Dermis blood vessel endothelial cell (primary cell): Measurements from ENCODE around the gene IL9. TPM values are rescaled to one million over a fixed set of nuclear protein-coding genes. Genes with fewer than 3 reads are reported as not detected.

Experiments
- DNase-seq: peaks from one replicate; pipeline ENCODE4 v3.0.0; 2010
- total RNA-seq: library from RNA; depleted of rRNA; stranded (reverse); fragments of >200 nt; gene quantifications from 2 replicates; pipeline ENCODE4 v1.2.3, GENCODE V29; 2014

Gene IL9
- total RNA-seq, 1 donor from 2014 or later: not detected

DNA sequence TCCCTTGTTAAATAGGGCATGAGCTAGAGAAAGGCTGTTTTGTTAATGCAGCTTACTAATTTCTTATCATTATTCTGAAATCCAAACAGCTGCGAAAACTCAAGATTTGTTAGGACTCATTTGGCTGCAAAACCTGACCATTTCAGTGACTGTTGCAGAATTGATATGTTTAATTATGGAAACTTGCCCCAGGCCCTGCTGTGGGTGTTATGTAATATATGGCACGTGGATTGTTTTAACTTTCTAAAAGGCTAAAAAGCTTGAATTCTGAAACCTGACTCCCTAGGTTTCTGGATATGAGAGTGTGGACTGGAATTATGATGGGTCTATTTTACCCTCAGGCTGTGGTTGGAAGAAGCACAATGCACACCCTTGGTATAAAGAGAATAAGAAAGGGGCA, 4.4 kb downstream of the IL9 start:
- DNase-seq: no peak

DNA sequence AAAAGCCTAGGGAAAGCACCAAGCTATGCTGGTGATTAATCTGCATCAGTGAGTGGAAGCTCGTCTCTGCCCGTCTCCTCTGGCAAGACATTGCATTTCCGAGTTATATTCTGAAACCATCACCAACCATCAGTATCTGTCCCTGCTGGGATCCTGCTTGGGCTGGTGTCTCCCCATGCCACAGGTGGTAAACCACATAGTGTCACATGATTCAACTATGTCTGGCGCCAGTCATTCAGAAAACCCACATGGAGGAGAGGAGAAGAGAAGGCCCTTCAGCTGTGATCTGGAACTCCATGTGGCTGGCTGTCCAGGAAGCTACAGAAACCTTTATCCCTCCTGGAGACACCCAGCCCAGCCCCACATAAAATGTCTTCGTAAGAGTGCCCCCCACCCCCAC, 4.8 kb downstream of the IL9 start:
- DNase-seq: no peak

DNA sequence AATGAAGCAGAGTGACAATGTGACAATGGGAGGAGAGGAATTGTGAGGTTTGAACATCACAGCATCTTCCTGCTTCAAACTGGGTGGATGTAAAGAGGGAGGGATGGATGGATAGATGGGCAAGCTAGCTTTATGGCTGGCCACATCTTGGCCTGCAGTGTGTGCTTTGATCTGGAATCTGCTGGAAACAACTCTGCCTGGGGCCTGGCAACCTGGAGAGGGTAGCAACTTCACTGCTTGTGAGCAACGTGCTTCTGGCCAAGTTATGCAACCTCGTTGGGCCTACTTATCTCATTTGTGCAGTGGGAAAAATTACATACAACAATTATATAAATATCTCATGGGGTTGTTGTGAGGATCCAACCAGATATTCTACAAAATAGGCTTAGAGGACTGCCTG, 5.3 kb downstream of the IL9 start:
- no peak for DNase-seq

DNA sequence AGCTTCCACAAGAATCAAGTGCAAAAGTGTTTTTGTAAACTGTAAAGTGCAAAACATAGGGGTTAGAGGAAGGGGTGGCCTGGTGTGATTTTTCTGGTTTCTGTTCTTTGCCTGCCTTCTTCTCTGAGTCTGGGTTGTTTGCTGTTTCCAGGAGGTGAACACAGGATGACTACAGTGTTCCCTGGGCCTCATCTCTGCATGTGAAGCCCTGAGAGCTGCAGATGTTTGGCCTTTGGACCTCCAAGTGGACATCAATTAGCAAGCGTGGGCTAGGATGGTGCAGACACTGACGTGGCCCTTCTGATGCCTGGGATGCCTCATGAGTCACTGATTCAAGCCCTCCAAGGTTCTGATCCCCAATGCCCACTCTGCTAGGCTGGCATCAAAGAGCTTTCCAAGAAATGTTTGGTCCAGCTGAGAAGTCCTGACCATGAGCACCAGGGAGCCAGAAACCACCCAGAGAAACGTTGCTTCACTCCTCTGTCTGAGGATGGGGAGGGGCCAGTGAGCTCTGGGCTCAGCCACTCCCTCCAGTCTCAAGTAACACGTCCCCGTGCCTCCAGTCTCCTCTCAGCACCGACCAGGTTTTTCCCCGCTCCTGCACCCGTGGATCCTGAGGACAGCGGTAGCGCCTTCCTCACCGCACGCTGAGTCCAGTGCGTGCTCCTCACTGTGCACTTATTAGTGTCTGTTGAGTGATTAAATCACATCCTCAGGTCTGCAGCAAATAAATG, 7.6 kb downstream of the IL9 start:
- no peak for DNase-seq

DNA sequence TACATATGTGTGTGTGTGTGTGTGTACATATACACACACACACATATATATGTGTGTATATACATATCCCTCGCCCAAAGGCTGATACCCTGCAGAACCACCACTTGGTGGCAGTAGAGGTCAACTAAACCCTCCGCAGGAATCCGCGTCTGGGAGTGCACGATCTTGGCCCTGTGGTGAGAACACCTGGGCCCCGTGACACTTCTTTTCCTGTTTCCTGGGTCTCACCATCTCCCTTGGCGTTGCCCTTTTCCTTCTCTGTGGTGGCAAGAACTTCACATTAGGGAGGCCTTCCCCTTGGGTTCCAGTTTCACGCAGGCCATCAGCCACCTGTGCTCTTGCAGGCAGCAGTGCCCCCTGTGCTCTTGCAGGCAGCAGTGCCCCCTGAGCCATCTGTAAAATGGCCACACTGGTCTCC, 8.2 kb downstream of the IL9 start:
- DNase-seq: peak; percentile 80

DNA sequence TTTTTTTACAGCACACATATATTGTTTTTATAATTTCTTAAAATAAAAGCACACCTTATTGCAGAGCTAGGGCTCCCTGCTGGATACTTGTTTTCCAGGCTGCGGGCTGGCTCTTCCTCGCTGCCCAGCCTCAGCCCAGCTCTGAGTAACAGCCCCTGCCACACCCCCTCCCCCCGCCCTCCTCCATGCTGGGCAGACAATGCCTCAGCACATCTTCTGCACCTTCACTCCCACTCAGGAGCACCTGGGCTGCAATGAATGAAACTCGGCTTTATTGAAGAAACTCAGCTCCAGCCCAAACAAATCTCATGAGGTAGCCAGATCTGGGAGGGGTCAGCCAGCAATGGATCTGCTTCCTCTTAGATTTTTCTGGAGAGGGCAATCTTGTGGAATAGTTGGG, 9.5 kb downstream of the IL9 start:
- DNase-seq: no peak

DNA sequence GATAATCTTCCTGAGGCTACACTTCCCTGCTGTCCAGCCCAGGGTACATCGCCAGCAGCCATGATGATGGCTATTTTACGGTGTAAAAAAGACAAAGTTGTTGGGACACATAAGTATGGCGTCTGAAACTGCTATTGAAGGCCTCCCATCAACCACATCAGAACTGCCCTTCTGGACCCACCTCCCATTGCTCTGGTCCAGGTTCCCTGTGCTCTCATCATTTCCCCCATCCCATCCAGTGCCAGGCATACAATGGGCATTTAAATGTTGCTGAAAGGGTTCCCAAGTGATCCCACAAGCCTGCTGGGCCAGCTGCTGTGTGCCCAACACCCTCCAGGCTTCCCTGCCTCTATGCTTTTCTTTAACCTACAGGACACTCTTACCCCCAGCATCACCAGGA, 10.6 kb downstream of the IL9 start:
- no peak for DNase-seq

DNA sequence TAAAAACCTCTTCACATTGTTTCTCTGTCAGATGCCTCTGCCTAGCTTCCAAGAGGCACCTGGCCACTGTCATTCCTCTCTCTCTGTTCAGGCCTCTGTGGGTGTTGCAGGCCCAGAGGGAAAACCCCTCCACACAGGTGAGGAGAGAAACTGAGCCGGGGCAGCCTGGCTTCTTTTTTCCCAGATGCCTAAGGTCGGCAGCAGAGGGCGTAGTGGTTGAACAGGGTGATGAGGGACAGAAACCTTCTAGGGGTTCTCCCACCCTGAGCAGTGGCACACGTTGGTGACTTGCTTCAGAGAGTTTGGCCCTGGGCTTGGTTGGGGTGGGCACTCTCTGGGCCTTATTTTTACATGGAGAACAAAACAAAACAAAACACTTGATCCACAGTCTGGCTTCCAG, 12.2 kb downstream of the IL9 start:
- no peak for DNase-seq

DNA sequence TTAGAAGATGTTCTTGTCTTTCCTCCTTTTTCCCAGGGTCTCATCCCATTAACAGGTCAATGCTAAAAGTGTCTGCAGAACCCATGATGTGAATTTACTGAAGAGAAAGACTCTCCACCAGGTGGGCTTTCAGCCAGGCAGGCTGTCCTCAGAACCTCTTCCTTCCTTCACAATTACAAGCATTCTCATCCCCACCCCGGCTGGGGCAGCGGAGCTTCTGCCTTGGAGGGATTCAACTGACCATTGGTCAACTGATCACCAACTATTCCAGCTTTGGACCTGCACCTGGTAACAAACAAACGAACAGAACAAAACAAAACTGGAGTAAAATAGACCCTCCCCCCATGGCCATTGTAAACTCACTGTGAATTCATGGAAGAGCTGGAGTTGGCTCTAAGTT, 12.6 kb downstream of the IL9 start:
- DNase-seq: no peak

DNA sequence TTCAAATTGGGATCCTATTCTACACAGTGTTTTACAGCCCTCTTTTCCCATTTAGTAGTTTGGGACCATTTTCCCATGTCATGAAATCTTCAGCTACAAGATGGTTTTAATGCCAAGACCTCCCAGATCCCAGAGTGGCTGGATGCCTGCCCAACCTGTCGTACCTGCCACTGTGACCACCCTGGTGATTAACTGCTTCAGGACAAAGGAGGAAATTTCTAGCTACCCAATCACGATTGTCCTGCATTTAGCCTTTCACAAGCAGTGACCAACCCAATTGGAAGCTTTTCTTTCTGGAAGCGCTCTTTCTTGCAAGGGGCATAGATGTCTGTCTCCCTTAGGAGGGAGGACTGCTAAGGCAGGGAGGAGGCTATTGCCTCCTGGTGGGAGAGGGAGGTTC, 13.8 kb downstream of the IL9 start:
- no peak for DNase-seq

DNA sequence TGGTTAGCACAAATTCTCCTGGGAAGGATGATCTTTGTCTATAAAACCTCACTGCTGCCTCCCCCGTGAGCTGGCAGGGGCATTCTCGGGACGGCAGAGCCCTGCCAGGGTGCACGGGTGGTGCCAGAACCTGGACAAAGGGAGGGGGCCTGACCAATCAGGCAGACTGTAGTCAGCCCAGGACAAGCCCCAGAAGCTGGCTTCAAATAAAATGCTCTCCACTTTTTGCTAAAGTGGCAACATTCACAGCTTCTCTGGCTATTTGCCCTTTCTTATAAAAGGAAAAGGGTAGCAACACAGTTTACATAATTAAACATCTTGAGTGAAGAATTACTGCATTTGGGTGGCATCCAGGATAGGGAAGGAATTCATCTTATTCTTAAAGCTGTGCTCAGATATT, 14.4 kb downstream of the IL9 start:
- DNase-seq: no peak

DNA sequence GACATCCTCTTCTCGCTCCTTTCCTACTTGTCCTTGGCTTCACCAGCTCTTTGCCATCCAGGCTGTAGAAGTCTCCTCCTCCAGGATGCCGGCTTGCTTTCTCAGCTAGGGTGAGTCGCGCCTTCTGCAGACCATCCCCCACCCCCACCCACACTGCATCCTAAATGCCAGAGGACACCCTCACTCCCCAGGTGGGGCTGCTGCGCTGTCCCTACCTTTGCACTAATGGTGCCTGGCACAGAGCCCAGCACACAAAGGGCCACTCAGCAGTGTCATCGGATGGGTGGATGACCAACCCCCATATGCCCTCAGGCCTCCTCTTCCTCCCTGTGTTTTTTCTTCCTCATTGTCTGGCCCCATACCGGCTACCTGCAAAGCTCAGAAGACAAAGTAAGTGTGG, 14.8 kb downstream of the IL9 start:
- no peak for DNase-seq

DNA sequence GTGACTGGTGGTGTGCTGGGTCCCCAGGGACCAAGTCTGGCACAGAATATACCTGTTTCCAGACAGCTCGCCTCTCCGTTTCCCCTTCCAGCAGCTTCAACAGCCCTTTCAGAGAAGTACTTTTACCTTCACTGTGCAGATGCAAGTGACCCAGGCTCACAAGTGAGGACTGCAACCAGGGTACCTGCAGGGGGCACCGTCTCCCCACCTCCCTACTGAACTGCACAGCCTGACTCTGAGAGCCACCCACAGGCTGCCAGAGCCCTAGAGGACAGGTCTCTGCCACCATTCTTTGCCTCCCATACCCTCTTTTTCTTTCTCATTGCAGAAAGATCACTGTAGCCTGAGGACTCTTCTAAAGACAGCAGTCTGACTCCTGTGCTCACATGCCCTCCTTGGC, 15.4 kb downstream of the IL9 start:
- DNase-seq: peak; percentile 20

DNA sequence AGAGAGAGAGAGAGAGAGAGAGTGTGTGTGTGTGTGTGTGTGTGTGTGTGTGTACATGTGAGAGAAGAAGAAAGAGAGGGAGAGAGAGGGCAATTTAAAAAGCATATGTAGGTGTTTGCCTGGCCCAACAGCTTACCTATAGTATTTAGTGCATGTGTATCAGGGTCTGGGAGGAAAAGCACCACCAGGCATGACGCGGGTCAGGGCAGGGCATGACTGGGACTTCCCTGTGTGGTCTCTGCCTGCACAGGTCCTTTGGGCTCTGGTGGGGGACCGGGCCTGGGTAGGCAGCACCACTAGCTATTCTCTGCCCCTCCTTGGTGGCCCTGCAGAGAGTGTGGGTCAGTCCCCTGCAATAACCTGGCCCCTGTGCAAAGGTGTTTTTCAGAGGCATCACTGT, 16.1 kb downstream of the IL9 start:
- DNase-seq: no peak

DNA sequence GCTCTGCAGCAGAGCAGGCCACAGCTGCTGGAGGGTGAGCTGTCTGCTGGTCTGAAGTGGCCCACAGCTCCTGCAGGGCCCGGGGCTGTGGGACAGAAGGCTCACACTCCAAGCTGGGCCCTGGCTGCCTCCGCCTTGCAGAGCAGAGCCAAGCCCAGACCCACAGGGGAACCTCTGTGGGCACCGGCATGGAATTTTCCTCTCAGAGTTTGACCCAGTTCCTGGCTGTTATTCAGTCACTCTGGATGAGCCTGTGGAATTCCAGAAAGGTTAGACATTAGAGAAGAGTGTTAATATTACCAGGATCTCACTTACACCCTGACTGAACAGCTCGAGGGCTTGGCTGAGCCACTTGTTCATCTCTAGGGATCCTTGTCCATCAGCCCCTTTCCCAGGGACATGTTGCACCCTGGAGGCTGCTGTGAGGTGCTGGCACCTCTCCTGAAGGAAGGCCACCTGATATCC, 17.5 kb downstream of the IL9 start:
- no peak for DNase-seq

DNA sequence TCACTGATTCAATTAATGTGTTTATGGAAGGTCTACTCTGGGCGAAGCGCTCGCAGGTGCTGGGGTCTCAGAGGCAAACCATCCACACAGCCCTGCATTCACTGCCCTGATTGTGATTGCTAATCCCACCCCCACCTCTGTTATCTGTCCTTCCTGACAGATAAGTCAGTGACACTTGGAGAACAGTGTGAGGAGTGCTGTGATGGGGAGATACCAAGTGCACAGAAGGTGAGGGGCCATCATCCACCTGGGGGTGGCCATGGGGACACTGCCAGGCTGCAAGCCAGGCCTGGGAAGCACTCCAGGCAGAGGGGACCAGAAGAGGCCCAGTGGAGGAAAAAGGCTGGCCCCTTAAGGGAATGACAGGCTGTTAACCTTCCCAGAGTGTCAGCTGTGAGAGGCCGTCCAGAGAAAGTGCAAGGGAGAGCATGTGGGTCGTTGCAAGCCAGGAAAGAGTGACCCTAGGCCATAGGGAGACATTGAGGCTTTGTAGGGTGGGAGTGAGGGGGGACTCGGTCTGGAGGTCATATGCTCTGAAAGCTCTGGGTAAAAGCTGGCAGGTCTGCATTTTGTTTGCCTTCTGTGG, 18.0 kb downstream of the IL9 start:
- no peak for DNase-seq

DNA sequence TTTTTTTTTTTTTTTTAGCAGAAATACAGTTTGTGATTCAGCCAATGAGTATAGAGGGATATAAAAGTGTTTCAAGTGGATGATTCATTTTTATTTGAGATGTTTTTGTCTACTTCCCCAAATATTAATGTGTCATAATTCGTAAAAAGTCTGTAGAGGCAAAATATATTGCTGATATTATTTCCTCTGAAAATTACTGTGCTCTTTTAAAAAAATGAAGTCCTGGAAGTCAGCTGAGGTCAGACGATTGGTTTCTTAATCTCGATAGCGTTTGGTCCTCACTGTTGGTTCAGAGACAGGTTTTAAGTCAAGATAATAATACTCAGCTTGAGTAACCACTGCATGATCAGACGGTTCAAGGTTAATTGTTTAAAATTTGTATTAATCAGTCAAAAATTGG, 19.5 kb downstream of the IL9 start:
- no peak for DNase-seq

DNA sequence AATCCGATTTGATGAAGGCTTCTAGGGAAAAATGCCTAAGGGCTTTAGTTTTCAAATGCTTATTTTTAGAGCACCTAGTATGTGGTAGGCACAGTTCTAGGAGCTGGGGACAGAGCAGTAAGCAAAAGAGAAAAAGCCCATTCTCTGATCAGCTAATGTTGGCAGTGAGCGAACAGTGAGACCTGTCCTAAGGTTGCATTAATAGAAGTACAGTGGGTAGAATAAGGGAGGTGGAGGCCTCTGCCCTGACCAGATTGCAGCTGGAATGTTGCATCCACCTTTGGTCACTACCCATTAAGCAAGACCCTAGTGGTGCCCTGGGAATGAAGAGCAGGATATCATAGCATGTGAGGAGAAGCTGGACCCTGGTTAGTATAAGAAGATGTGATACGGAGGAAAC, 20.1 kb downstream of the IL9 start:
- no peak for DNase-seq

DNA sequence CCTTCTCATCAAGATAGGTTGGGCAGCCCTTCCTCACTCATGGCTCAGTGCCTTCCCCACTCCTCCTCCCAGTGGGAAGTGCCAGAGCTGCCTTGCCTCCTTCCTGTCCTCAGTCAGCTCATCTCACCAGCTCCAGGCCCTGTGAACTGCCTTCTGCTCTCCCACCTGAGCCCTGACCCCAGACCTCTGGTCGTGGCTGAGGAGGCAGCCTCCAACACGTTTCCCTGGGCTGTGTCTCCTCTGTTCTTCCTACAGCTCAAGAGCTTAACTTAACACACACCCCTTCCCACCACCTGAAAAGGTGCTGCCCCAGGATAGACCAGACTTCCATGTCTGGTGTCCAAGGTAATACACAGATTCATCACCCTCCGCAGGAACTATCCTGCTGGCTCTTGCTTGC, 21.2 kb downstream of the IL9 start:
- DNase-seq: no peak

DNA sequence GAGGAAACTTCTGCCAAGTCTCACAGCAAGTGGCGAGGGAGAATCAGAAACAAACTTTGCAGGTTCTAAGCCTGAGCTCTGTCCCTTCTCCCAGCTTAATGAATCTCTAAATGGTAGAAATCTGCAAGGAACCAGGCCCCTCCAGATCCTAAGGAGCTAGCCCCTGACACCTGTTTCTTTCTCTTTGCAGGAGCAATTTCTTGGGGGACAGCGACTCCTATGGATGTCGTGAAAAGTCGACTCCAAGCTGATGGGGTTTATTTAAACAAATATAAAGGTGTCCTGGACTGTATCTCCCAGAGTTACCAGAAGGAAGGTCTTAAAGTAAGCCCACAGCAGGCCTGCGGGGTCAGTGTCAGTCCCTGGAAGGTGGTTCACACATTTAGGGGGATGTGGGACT, 21.8 kb downstream of the IL9 start:
- no peak for DNase-seq

DNA sequence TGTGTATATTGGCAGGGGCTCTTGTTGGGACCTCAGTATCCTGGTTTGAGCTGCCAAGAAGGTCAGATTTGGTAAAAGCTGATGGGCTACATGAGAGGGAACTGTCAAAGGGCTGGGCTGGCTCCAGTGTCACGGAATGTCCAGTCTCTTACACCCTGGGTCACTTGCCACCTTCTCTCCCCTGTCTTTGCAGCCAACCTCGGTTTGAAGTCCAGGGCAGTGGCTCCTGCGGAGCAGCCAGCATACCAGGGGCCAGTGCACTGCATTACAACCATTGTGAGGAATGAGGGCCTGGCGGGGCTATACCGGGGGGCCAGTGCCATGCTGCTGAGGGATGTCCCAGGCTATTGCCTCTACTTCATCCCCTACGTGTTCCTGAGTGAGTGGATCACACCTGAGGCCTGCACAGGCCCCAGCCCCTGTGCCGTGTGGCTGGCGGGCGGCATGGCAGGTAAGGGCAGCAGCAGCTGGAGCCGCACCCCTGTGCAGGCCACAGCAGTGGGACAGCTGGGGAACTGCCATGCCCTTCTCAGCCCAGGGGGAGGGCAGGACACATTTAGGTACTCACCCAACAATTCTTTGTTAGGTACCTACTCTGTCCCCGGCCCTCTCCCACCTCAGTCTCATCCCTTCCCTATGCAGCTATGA, 24.2 kb downstream of the IL9 start:
- DNase-seq: no peak

DNA sequence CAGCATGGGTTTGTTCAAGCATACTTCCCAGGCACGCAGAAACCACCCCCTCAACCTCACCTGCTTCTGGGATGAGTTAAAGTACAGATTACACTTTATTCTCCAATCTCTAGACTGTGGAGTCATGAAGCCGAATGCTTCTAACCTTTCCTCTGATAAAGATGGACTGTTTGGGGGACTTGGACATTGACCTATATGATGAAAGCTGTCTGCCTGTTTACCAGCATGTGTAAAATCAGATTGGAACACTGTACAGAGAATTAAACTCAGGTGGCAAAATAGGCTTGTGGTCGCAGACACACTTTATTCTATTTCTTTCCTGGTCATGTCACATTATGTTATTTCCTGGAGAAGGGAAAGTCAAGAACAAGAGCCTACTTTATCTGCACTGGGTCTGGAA, 25.7 kb downstream of the IL9 start:
- no peak for DNase-seq

DNA sequence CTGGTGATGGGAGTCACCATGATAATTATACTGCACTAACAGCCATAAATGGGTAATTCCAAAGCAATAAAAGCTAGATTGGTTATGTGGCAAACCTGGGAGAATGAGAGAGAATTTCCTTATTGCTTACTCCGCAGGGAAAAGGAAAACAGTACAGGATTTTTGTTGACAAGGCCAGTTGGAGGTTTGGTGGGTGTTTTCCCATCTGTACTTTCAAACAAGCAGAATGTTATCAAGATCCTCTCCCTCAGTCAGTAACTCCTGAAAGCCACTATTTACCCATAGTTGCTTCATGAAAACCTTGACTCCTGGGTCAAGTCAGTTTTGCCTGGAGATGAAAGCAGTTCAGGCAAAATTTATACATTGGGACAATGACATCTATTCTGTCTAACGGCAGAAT, 26.4 kb downstream of the IL9 start:
- no peak for DNase-seq

DNA sequence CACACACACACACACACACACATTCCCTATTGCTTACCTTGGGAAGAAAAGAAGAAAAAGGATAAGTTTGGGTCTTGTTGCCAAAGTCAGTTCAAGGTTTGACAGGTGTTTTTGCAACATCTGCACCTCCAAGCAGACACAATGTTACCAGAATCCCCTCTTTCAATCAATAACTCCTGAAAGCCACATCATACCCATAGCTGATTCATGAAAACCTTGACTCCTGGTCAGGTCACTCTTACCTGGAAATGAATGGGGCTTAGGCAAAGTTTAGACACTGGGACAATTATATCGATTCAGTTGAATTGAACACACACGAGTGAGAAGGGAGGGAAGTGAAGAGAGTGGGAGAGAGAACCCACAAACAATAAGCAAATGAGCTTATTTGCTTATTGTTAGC, 27.0 kb downstream of the IL9 start:
- no peak for DNase-seq
